ENCODE measurements around the gene G2E3. TPM values are rescaled to one million over a fixed set of nuclear protein-coding genes. Genes with fewer than 3 reads are reported as not detected.
A peak's percentile ranks its signal among the peaks of the same experiment; 100 is the strongest.
"Not testable (repeated sequence)": the region's sequence is repeated elsewhere in the genome, so short reads cannot be mapped to it uniquely, and the experiment has no call there.

Gene G2E3
- total RNA-seq, 1 donor from 2014 or later, result 14.0 TPM

DNA sequence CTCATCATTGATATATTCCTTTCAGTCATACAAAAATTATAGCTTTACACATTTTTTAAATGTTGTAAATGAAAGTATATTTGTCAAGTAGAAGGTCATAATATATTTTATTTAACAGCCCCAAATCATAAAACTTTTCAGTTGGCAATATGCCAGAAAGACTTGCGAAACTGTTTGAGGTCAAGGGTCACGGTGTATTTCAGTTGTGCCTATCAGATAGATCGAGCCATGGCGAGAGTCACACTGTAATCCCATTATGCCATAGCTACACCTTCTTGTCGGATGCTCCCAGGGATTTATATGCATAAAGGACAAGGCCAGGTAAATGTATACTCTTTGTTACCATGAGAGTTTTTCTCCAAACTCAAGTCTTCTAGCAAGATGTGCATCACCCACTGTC, 26.7 kb upstream of the G2E3 start:
- no peak overlapping the region for H3K4me3 ChIP-seq
- H3K36me3 ChIP-seq, result no peaks in the 10 kb centered on the region
- intact Hi-C loops (cut with DNase I), result no loop called here
- ATAC-seq (no peak), DNase-seq (no peak)
- no peak overlapping the region for H3K27ac ChIP-seq
- no peaks in the 10 kb centered on the region for H3K4me1 ChIP-seq
- TF ChIP-seq, protein P1, sequence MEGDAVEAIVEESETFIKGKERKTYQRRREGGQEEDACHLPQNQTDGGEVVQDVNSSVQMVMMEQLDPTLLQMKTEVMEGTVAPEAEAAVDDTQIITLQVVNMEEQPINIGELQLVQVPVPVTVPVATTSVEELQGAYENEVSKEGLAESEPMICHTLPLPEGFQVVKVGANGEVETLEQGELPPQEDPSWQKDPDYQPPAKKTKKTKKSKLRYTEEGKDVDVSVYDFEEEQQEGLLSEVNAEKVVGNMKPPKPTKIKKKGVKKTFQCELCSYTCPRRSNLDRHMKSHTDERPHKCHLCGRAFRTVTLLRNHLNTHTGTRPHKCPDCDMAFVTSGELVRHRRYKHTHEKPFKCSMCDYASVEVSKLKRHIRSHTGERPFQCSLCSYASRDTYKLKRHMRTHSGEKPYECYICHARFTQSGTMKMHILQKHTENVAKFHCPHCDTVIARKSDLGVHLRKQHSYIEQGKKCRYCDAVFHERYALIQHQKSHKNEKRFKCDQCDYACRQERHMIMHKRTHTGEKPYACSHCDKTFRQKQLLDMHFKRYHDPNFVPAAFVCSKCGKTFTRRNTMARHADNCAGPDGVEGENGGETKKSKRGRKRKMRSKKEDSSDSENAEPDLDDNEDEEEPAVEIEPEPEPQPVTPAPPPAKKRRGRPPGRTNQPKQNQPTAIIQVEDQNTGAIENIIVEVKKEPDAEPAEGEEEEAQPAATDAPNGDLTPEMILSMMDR (IDR thresholded peaks at IDR 0.05), result no peak
- H3K9me3 ChIP-seq, result no peaks in the 10 kb centered on the region
- peaks cover 6% of the 10 kb centered on the region for H3K27me3 ChIP-seq

GRCh38 chr14:30533126-30533525, 25.8 kb upstream of the G2E3 start:
- ATAC-seq (no peak), DNase-seq (no peak)
- H3K27me3 ChIP-seq, result peaks cover 9% of the 10 kb centered on the region
- no peak overlapping the region for H3K27ac ChIP-seq
- intact Hi-C loops (cut with DNase I), result no loop called here
- H3K4me3 ChIP-seq, result no peak overlapping the region
- TF ChIP-seq, protein P1 (IDR thresholded peaks at IDR 0.05), result no peak
- no peaks in the 10 kb centered on the region for H3K36me3 ChIP-seq
- no peaks in the 10 kb centered on the region for H3K4me1 ChIP-seq
- no peaks in the 10 kb centered on the region for H3K9me3 ChIP-seq

DNA sequence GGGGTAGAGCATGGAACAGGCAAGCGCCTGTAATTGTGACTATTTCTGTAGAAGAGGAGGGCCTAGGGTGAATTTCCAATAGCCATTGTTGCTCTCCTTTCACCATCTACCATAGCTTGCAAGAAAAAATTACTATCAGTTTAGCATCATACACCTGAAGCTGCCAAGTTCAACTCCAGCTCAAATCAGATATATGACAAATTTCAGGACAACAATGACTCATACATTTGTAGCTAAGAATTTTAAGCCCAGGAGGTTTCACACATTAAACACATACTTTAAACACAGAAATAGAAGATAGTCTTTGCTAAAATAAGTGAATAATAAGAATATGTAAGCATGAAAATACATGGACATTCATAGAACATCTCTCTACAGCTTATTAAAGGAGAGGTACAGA, 17.6 kb upstream of the G2E3 start:
- ATAC-seq (no peak), DNase-seq (no peak)
- H3K27ac ChIP-seq, result no peak overlapping the region
- H3K4me1 ChIP-seq, result no peaks in the 10 kb centered on the region
- TF ChIP-seq, protein P1 (IDR thresholded peaks at IDR 0.05), result no peak
- intact Hi-C loops (cut with DNase I), result no loop called here
- H3K9me3 ChIP-seq, result no peaks in the 10 kb centered on the region
- H3K36me3 ChIP-seq, result no peaks in the 10 kb centered on the region
- peaks cover 9% of the 10 kb centered on the region for H3K27me3 ChIP-seq
- no peak overlapping the region for H3K4me3 ChIP-seq

DNA sequence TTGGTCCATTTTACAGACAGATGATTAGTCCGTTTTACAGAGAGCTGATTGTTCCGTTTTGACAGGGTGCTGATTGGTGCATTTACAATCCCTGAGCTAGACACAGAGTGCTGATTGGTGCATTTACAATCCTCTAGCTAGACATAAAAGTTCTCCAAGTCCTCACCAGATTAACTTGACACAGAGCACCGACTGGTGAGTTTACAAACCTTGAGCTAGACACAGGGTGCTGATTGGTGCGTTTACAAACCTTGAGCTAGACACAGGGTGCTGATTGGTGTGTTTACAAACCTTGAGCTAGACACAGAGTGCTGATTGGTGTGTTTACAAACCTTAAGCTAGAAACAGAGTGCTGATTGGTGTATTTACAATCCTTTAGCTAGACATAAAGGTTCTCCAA, 12.2 kb upstream of the G2E3 start:
- DNase-seq; H3K27ac ChIP-seq; ATAC-seq; H3K27me3 ChIP-seq; intact Hi-C loops (cut with DNase I); H3K36me3 ChIP-seq; H3K9me3 ChIP-seq; H3K4me1 ChIP-seq; H3K4me3 ChIP-seq: not testable (repeated sequence)

DNA sequence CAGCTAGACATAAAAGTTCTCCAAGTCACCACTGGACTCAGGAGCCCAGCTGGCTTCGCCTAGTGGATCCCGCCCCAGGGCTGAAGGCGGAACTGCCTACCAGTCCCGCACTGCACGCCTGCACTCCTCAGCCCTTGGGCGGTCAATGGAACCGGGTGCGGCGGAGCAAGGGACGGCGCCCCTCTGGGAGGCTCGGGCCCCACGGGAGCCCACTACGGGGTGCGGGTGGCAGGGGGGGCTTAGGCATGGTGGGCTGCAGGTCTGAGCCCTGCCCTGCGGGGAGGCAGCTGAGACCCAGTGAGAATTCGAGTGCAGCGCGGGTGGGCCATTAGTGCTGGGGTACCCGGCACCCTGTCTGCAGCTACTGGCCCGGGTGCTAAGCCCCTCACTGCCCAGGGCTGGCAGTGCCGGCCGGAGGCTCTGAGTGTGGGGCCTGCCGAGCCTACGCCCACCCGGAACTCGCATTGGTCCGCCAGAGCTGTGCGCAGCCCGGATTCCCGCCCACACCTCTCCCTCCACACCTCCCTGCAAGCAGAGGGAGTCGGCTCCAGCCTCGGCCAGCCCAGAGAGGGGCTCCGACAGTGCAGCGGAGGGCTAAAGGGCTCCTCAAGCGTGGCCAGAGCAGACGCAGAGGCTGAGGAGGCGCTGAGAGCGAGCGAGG, 11.4 kb upstream of the G2E3 start:
- Histone ChIP-seq H3K4me1 (no peaks in the 10 kb centered on the region), H3K4me3 (no peak overlapping the region), H3K27ac (no peak overlapping the region), H3K9me3 (no peaks in the 10 kb centered on the region), H3K36me3 (no peaks in the 10 kb centered on the region), H3K27me3 (no peaks in the 10 kb centered on the region)
- intact Hi-C loops (cut with DNase I), result no loop called here
- DNase-seq (no peak), ATAC-seq (peak; percentile 36)
- TF ChIP-seq, protein P1 (IDR thresholded peaks at IDR 0.05), result no peak

DNA sequence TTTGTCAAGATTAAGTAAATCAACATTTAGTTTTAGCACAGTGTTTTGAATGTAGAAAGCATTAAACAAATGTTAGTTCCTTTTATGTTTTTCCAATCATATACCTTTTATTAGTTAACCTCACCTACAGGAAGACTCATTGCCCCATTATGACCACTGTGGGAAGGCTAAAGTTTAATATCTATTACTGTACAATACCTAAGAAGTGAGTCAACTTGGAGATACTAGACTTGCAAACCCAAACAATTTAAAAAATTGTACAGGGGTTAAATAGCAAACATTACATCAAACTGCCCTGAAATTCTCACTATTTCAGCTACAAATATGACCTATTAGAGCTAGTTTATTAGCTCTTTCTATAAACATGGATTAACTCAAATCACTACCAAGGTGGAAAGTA, 8.6 kb upstream of the G2E3 start:
- no peaks in the 10 kb centered on the region for H3K4me1 ChIP-seq
- H3K27me3 ChIP-seq, result no peaks in the 10 kb centered on the region
- intact Hi-C loops (cut with DNase I), result no loop called here
- H3K36me3 ChIP-seq, result no peaks in the 10 kb centered on the region
- no peak for ATAC-seq
- TF ChIP-seq, protein P1 (IDR thresholded peaks at IDR 0.05), result no peak
- no peaks in the 10 kb centered on the region for H3K9me3 ChIP-seq
- H3K4me3 ChIP-seq, result no peak overlapping the region
- no peak for DNase-seq
- H3K27ac ChIP-seq, result no peak overlapping the region

All from upper lobe of right lung (tissue), 1 donor.